ENCODE measurements around the gene PHLPP1.

PHLPP1 gene

DNA sequence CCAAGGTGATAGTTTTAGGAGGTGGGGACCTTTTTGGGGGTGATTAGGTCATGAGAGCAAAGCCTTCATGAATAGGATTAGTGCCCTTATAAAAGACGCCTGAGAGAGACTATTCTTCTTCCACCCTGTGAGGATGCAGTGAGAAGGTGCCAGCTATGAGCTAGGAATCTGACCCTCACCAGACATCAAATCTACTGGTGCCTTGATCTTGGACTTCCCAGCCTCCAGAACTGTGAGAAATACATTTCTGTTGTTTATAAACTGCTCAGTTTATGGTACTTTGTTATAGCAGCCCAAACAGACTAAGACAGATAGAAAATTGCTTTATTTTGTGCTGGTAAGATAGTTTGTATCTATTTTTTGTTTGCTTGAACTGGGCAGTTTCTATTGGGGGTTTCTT lies 40.1 kb downstream of the PHLPP1 start:
- H3K9me3 ChIP-seq (ENCODE audit: insufficient read depth, low read length): no peaks in the 10 kb centered on the region
- no peak overlapping the region for H3K4me3 ChIP-seq (ENCODE audit: insufficient read depth, low read length, poor library complexity, severe bottlenecking)
- no peaks in the 10 kb centered on the region for H3K36me3 ChIP-seq (ENCODE audit: low read length)
- TF ChIP-seq, protein P1, sequence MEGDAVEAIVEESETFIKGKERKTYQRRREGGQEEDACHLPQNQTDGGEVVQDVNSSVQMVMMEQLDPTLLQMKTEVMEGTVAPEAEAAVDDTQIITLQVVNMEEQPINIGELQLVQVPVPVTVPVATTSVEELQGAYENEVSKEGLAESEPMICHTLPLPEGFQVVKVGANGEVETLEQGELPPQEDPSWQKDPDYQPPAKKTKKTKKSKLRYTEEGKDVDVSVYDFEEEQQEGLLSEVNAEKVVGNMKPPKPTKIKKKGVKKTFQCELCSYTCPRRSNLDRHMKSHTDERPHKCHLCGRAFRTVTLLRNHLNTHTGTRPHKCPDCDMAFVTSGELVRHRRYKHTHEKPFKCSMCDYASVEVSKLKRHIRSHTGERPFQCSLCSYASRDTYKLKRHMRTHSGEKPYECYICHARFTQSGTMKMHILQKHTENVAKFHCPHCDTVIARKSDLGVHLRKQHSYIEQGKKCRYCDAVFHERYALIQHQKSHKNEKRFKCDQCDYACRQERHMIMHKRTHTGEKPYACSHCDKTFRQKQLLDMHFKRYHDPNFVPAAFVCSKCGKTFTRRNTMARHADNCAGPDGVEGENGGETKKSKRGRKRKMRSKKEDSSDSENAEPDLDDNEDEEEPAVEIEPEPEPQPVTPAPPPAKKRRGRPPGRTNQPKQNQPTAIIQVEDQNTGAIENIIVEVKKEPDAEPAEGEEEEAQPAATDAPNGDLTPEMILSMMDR (IDR thresholded peaks at IDR 0.05; ENCODE audit: insufficient read depth, low read length, poor library complexity, severe bottlenecking): no peak
- no peak for TF ChIP-seq EZH2phosphoT487 (conservative IDR thresholded peaks at IDR 0.05; ENCODE audit: low read length)
- peaks cover 12% of the 10 kb centered on the region; the same call in 1 of the 2 replicates for H4K20me1 ChIP-seq (ENCODE audit: low read depth, low read length)
- no peak overlapping the region for H3K9ac ChIP-seq (ENCODE audit: low read length)
- H3K27ac ChIP-seq (ENCODE audit: low read depth, low read length): no peak overlapping the region
- no peak overlapping the region for H2AFZ ChIP-seq (ENCODE audit: low read depth, low read length, severe bottlenecking)
- H3K4me2 ChIP-seq (ENCODE audit: low read depth, low read length, poor library complexity, severe bottlenecking): no peak overlapping the region
- H3F3A ChIP-seq (ENCODE audit: insufficient read depth): no peaks in the 10 kb centered on the region
- H3K79me2 ChIP-seq (ENCODE audit: insufficient read depth, low read length): peaks cover 13% of the 10 kb centered on the region
- no peaks in the 10 kb centered on the region for H3K27me3 ChIP-seq (ENCODE audit: low read length)
- no peaks in the 10 kb centered on the region for H3K9me2 ChIP-seq (replicated peaks; ENCODE audit: insufficient read depth, low read length)

DNA sequence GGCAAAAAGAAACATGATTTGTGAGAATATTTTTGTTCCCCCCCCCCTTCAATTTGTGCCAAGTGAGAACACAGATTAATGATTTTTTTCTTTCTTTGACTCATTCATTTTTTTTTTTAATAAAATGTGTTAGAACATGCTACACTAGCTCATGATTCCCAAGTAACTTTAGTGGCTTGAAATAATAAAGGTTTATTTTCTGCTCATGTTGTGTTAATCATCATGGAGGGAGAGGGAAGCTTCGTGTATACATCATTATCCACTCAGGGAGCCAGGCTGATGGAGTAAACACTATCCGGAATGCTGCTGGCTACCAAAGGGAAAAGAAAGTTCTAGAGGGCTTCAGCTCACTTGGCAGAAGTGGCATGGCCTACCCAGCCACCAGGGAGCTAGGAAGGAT lies 40.6 kb downstream of the PHLPP1 start:
- TF ChIP-seq EZH2phosphoT487 (conservative IDR thresholded peaks at IDR 0.05; ENCODE audit: low read length): no peak
- TF ChIP-seq, protein P1 (IDR thresholded peaks at IDR 0.05; ENCODE audit: insufficient read depth, low read length, poor library complexity, severe bottlenecking): no peak
- Histone ChIP-seq H3K4me3 (ENCODE audit: insufficient read depth, low read length, poor library complexity, severe bottlenecking) (no peak overlapping the region), H3F3A (ENCODE audit: insufficient read depth) (no peaks in the 10 kb centered on the region), H3K79me2 (ENCODE audit: insufficient read depth, low read length) (peaks cover 13% of the 10 kb centered on the region), H3K9me2 (replicated peaks; ENCODE audit: insufficient read depth, low read length) (no peaks in the 10 kb centered on the region), H3K9me3 (ENCODE audit: insufficient read depth, low read length) (no peaks in the 10 kb centered on the region), H2AFZ (ENCODE audit: low read depth, low read length, severe bottlenecking) (no peak overlapping the region), H3K27me3 (ENCODE audit: low read length) (no peaks in the 10 kb centered on the region), H4K20me1 (ENCODE audit: low read depth, low read length) (peaks cover 12% of the 10 kb centered on the region; the same call in 1 of the 2 replicates), H3K36me3 (ENCODE audit: low read length) (no peaks in the 10 kb centered on the region), H3K9ac (ENCODE audit: low read length) (no peak overlapping the region), H3K27ac (ENCODE audit: low read depth, low read length) (no peak overlapping the region), H3K4me2 (ENCODE audit: low read depth, low read length, poor library complexity, severe bottlenecking) (no peak overlapping the region)

DNA sequence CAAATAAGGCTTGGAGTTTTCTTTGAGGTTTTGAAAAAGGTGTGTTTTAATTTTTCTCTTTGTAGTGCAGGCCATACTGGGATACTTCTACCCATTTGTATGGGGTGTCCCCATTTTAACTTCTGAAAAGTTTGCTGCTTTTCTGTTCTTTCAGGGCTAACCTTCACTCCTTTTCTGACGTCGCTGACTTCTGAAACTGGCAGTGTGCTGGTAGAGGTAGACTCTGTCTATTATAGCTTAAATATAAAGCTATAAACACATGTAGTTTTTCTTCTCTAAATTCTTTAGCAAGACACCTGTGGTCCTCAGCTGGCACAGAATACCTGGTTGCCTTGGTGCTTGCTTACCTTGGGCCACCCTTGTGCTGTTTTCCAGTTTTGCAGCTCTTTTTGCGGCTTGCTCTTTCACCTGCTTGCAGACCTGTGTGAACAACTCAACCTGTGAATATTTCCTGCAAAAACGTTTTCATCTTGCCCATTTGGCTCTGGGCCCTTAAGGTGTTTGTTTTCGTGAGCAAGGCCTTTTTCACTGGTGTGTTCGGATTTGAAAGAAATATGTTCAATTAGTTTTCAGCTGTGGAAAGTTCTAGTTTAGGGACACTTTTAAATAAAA lies 42.2 kb downstream of the PHLPP1 start:
- Histone ChIP-seq H2AFZ (ENCODE audit: low read depth, low read length, severe bottlenecking) (no peak overlapping the region), H3K27me3 (ENCODE audit: low read length) (no peaks in the 10 kb centered on the region), H3K4me3 (ENCODE audit: insufficient read depth, low read length, poor library complexity, severe bottlenecking) (no peak overlapping the region), H3K36me3 (ENCODE audit: low read length) (no peaks in the 10 kb centered on the region), H3F3A (ENCODE audit: insufficient read depth) (no peaks in the 10 kb centered on the region), H3K79me2 (ENCODE audit: insufficient read depth, low read length) (peaks cover 13% of the 10 kb centered on the region), H3K9me3 (ENCODE audit: insufficient read depth, low read length) (no peaks in the 10 kb centered on the region), H3K9ac (ENCODE audit: low read length) (no peak overlapping the region), H3K4me2 (ENCODE audit: low read depth, low read length, poor library complexity, severe bottlenecking) (no peak overlapping the region), H3K27ac (ENCODE audit: low read depth, low read length) (no peak overlapping the region), H3K9me2 (replicated peaks; ENCODE audit: insufficient read depth, low read length) (no peaks in the 10 kb centered on the region), H4K20me1 (ENCODE audit: low read depth, low read length) (0 out of 2 replicates have a peak, but pooled peaks cover 4% of the 10 kb centered on the region)
- TF ChIP-seq EZH2phosphoT487 (conservative IDR thresholded peaks at IDR 0.05; ENCODE audit: low read length): no peak
- TF ChIP-seq, protein P1 (IDR thresholded peaks at IDR 0.05; ENCODE audit: insufficient read depth, low read length, poor library complexity, severe bottlenecking): no peak
